B cell (primary cell): Measurements from ENCODE around the gene GALM. TPM values are rescaled to one million over a fixed set of nuclear protein-coding genes. Genes with fewer than 3 reads are reported as not detected.

Experiments used
- polyA plus RNA-seq: library from polyadenylated mRNA; depleted of rRNA; stranded (reverse); fragments of >200 nt; gene quantifications from 2 replicates; pipeline ENCODE4 v1.2.3, GENCODE V29; 2012
- total RNA-seq, 2 donors: library from RNA; stranded (reverse); fragments of 120-200 nt in 1 of 2; gene quantifications; 1 replicate in 1 of 2; 2 replicates in 1 of 2; pipeline versions ENCODE4 v1.2.3 to v1.2.4, GENCODE V29; 2013 to 2022

Gene GALM
- total and polyA plus RNA-seq, 2 donors (not counting 1 experiment from before 2014, with no cell fraction given): 5.1 to 9.7 TPM

Other genes with a start within 250 kb of the GALM start
- 5.8 and 6.7 TPM in 2 replicates for gene HNRNPLL, start 63.2 kb upstream of the GALM start, total RNA-seq
- gene HNRNPLL, start 63.2 kb upstream of the GALM start, polyA plus RNA-seq: 2.1 and 3.8 TPM in 2 replicates
- 280 and 283 TPM in 2 replicates for gene SRSF7, start 85.2 kb downstream of the GALM start, total RNA-seq
- gene SRSF7, start 85.2 kb downstream of the GALM start, polyA plus RNA-seq: 505 and 687 TPM in 2 replicates
- gene GEMIN6, start 112.1 kb downstream of the GALM start, total RNA-seq: 13.1 and 14.9 TPM in 2 replicates
- 2.3 and 2.6 TPM in 2 replicates for gene GEMIN6, start 112.1 kb downstream of the GALM start, polyA plus RNA-seq
- gene DHX57, start 209.8 kb downstream of the GALM start, total RNA-seq: 24.1 and 25.0 TPM in 2 replicates
- 7.7 and 11.0 TPM in 2 replicates for gene DHX57, start 209.8 kb downstream of the GALM start, polyA plus RNA-seq
- gene MORN2, start 209.9 kb downstream of the GALM start, total RNA-seq: 2.3 and 3.9 TPM in 2 replicates
- 0.70 and 1.9 TPM in 2 replicates for gene MORN2, start 209.9 kb downstream of the GALM start, polyA plus RNA-seq
- 0.20 and 1.5 TPM in 2 replicates for gene ARHGEF33, start 223.8 kb downstream of the GALM start, total RNA-seq
- 0.04 and 0.06 TPM in 2 replicates for gene ARHGEF33, start 223.8 kb downstream of the GALM start, polyA plus RNA-seq